C4-2B (cell line): ENCODE data around the gene DSCAML1.

Experiments used
- ZFX ChIP-seq: fragments of 450-650 bp; IDR thresholded peaks from 2 replicates; pipeline ENCODE4 v1.6.1; 2017
- TF ChIP-seq, protein P1 (sequence below): fragments of 450-650 bp; conservative IDR thresholded peaks from 2 replicates; pipeline ENCODE4 v1.5.1; 2017; ENCODE audit warnings: mild to moderate bottlenecking

- TF ChIP-seq, protein P1, sequence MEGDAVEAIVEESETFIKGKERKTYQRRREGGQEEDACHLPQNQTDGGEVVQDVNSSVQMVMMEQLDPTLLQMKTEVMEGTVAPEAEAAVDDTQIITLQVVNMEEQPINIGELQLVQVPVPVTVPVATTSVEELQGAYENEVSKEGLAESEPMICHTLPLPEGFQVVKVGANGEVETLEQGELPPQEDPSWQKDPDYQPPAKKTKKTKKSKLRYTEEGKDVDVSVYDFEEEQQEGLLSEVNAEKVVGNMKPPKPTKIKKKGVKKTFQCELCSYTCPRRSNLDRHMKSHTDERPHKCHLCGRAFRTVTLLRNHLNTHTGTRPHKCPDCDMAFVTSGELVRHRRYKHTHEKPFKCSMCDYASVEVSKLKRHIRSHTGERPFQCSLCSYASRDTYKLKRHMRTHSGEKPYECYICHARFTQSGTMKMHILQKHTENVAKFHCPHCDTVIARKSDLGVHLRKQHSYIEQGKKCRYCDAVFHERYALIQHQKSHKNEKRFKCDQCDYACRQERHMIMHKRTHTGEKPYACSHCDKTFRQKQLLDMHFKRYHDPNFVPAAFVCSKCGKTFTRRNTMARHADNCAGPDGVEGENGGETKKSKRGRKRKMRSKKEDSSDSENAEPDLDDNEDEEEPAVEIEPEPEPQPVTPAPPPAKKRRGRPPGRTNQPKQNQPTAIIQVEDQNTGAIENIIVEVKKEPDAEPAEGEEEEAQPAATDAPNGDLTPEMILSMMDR = no peak
- TF ChIP-seq ZFX = no peak
Measured at GRCh38 chr11:117419482-117420142, 377.4 kb downstream of the DSCAML1 start.
